Pancreas (tissue), 10 donors: ENCODE measurements around the gene CTCFL. TPM values are rescaled to one million over a fixed set of nuclear protein-coding genes. Genes with fewer than 3 reads are reported as not detected.

Experiments
- ATAC-seq, 4 donors: fragments of 200-7000 bp; cut with Tn5 transposase; one replicate each; pipeline versions ENCODE4 v1.8.0 to v1.9.1; 2020; ENCODE audit warnings: mild to moderate bottlenecking in 4 of 4, moderate library complexity in 4 of 4
- DNase-seq, 6 donors: peaks; one replicate each; pipeline ENCODE4 v3.0.0-alpha.2; 2020
- FAIRE-seq: peaks from 2 replicates; lab custom pipeline; 2012; peaks lifted over from hg19 to GRCh38; lab: Jason Lieb, UNC
- H3K27ac ChIP-seq, 4 donors: fragments of 200-600 bp; sonication (generic); 1 replicate in 3 of 4; 2 replicates in 1 of 4; pipeline versions ENCODE4 v1.5.0 to v1.8.0; 2020
- H3K27me3 ChIP-seq, 4 donors: fragments of 200-600 bp; one replicate each; pipeline ENCODE4 v1.8.0; 2021
- H3K36me3 ChIP-seq, 3 donors: fragments of 200-600 bp; sonication (generic) in 1 of 3; one replicate each; pipeline versions ENCODE4 v1.5.0 to v1.8.0; 2020 to 2021
- H3K4me1 ChIP-seq, 3 donors: fragments of 200-600 bp; one replicate each; pipeline ENCODE4 v1.8.0; 2021
- H3K4me3 ChIP-seq, 4 donors: fragments of 200-600 bp; sonication (generic) in 2 of 4; one replicate each; pipeline versions ENCODE4 v1.5.0 to v1.8.0; 2020 to 2021
- H3K9me3 ChIP-seq, 4 donors: fragments of 200-600 bp; one replicate each; pipeline ENCODE4 v1.8.0; 2021
- WGBS, 2 donors: extraction: QIAGEN DNeasy Blood & Tissue Kit; methylation state at CpG; one replicate each; pipeline ENCODE4 v1.1.7; 2013; 5-methylcytosine and 5-hydroxymethylcytosine counted together
- intact Hi-C, 3 donors: fragments of 100-400 bp; cut with DNase I; formaldehyde crosslinking; loops; one replicate each; pipeline versions ENCODE4 v1.11.1 to v1.14.2; 2022
- polyA plus RNA-seq, 2 donors: library from polyadenylated mRNA; stranded (reverse); fragments of 200-250 nt; gene quantifications; one replicate each; pipeline ENCODE4 v1.2.3, GENCODE V29; 2013
- total RNA-seq, 6 donors: library from RNA; stranded (reverse); fragmentation: NEBNext Ultra II Directional in 4 of 6; extraction: Animal tissue kit (Norgen Biotek cat#: 25700) in 4 of 6; gene quantifications; one replicate each; pipeline versions ENCODE4 v1.2.1 to v1.2.4, GENCODE V29; 2021 to 2023
- TF ChIP-seq, protein P1 (sequence below), 4 donors: fragments of 200-600 bp; sonication (generic) in 3 of 4; IDR thresholded peaks; one replicate each; pipeline versions ENCODE4 v1.5.0 to v1.8.0; 2021; ENCODE audit warnings: antibody characterized with exemption in 4 of 4
- donor health status: healthy with polysubstance abuse.
- donor health status: DM: no; HTN: no; CAD: no; lungs with moderate emphysema.
- donor health status: DM: no; HTN: no; CAD: no.
- donor health status: control.
- donor health status: control.
- donor health status: Bipolar disorder and iron deficiency.
- donor health status: DM: yes; HTN: yes; CAD: no.
- donor health status: DM: no; HTN: no; CAD: no.
- donor health status: DM: no; HTN: no; CAD: no.
- donor health status: DM: yes; HTN: yes; CAD: no.

The CTCFL gene
- total and polyA plus RNA-seq, 8 donors = 0.16 TPM; not detected in 7

DNA sequence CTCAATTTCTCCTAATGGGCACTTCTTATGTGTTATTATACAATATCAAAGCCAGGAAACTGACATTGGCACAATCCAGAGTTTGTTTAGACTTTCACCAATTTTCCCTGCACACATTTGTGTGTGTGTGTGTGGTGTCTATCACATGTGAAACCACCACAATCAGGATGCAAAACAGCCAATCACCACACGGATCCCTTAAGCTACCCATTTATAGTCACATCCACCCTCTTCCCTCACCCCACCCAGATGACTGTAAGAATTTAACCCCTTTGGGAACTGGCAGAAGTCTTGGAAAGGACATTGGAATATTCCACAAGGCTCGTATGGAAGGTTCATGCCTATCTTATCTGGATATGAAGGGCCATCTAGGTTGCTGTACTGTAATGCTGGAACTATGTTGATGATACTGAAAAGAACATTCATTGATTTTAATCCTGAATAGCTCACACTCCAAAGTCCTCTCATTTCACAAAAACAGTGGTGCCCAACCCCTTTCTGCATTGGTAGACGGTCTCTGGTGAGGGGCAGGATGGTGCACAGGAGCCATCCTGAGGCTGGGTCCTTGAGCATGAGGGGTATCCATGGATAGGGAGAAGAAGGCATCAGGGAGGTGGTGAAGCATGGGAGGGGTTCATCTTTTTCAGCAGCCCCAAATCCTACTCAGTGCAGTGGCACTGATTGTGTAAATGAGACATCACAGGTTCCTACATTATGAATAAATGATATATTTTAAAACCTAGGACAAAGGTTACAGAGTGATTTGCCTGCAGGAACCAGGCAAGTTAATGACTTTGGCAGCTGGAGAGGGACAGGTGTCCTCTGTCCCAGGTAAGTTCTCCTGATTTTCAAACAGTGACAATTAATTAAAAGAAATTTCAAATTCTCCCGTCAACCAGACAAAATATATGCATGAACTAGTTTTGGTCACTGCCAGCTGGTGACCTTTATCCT, 12.1 kb upstream of the CTCFL start:
- FAIRE-seq = no peak
- no peak for DNase-seq
- Histone ChIP-seq H3K27me3 (no peaks in the 10 kb centered on the region), H3K4me1 (no peaks in the 10 kb centered on the region), H3K9me3 (no peaks in the 10 kb centered on the region), H3K27ac (no peak overlapping the region), H3K36me3 (no peaks in the 10 kb centered on the region), H3K4me3 (no peak overlapping the region)
- ATAC-seq = no peak
- intact Hi-C loops = no loop called here
- WGBS, 2 donors = 46 to 55% methylated on average over 4 of the region's 4 CpGs
- TF ChIP-seq, protein P1, sequence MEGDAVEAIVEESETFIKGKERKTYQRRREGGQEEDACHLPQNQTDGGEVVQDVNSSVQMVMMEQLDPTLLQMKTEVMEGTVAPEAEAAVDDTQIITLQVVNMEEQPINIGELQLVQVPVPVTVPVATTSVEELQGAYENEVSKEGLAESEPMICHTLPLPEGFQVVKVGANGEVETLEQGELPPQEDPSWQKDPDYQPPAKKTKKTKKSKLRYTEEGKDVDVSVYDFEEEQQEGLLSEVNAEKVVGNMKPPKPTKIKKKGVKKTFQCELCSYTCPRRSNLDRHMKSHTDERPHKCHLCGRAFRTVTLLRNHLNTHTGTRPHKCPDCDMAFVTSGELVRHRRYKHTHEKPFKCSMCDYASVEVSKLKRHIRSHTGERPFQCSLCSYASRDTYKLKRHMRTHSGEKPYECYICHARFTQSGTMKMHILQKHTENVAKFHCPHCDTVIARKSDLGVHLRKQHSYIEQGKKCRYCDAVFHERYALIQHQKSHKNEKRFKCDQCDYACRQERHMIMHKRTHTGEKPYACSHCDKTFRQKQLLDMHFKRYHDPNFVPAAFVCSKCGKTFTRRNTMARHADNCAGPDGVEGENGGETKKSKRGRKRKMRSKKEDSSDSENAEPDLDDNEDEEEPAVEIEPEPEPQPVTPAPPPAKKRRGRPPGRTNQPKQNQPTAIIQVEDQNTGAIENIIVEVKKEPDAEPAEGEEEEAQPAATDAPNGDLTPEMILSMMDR (IDR thresholded peaks at IDR 0.05) = no peak

DNA sequence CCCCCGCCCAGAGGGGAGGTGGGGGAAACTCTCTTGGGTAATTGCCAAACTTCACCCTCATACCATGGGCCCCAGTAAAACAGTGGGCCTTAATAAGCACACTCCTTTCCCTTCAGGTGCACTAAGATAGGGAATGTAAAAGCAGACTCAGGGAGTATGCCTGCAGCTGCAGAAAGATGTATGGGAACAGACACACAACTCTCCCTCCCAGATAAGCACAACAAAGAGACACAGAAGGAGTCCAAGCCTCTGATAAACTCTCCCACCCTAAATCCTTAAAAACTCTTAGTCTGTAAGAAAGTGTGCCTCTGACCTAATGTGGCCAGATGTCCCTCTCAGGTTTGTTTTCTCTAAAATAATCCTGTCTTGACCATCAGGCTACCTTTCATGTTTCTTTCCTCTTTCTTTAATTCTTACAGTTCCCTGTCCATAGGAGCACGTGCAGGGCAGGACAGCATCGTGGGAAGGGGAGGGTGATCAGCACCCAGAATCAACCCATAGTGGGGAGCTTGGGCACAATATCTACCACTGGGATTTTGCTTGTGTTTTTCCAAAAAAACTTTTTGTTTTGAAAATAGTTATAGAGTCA, 11.3 kb upstream of the CTCFL start:
- intact Hi-C loops = no loop called here
- Histone ChIP-seq H3K9me3 (no peaks in the 10 kb centered on the region), H3K27me3 (no peaks in the 10 kb centered on the region), H3K4me1 (no peaks in the 10 kb centered on the region), H3K4me3 (no peak overlapping the region), H3K36me3 (no peaks in the 10 kb centered on the region), H3K27ac (no peak overlapping the region)
- no peak for DNase-seq
- no peak for ATAC-seq
- no peak for FAIRE-seq
- 53 to 74% methylated on average over 3 of the region's 3 CpGs for WGBS, 2 donors
- TF ChIP-seq, protein P1 (IDR thresholded peaks at IDR 0.05) = no peak

DNA sequence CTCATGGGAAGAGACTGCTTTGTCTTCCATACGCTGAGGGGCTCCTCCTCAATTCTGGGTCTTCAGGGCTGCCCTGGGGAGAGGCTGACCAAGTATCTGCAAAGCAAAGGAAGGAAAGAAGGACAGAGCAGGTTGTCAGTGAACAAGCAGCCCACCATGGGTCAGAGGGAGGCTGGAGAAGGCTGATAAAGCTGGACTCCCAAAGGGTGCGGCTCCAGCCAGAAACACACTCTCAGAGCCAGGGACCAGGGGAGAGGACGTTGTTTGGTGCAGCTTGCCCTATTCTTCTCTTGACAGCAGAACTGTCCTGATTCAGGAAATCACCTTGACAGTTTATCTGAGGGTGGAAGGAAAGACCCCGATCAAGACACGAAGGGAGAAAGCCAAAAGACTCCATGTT, 10.4 kb upstream of the CTCFL start:
- no peak overlapping the region for H3K27ac ChIP-seq
- 63 to 78% methylated on average over 5 of the region's 5 CpGs for WGBS, 2 donors
- ATAC-seq (no peak), DNase-seq (no peak), FAIRE-seq (no peak)
- TF ChIP-seq, protein P1 (IDR thresholded peaks at IDR 0.05) = no peak
- no peaks in the 10 kb centered on the region for H3K27me3 ChIP-seq
- H3K4me1 ChIP-seq = no peaks in the 10 kb centered on the region
- intact Hi-C loops = no loop called here
- H3K36me3 ChIP-seq = no peaks in the 10 kb centered on the region
- H3K4me3 ChIP-seq = no peak overlapping the region
- no peaks in the 10 kb centered on the region for H3K9me3 ChIP-seq

DNA sequence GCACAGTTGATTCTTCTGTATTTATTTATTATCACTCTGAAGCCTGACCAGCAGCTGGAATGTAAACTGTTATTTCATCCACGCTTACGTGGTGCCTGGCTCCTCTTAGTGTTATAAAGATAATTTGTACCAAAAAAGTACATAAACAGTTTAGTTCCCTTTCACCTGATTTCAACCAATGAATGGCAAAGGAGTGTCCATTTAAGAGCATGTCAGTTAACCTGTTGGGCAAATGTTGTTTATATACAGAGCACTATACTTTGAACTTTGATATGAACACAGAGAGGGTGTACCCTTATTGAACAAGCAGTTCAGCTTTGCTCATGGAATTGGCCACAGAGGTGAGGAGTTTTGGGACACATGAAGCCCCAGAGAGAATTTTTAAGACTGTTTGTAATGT, 7.2 kb upstream of the CTCFL start:
- ATAC-seq = no peak
- WGBS, 2 donors = 82 to 90% methylated on average over 2 of the region's 2 CpGs

More for the DNA sequence above, 7.2 kb upstream of the CTCFL start:
- intact Hi-C loops = no loop called here
- Histone ChIP-seq H3K27me3 (no peaks in the 10 kb centered on the region), H3K36me3 (no peaks in the 10 kb centered on the region), H3K27ac (no peak overlapping the region), H3K4me3 (no peak overlapping the region), H3K9me3 (no peaks in the 10 kb centered on the region), H3K4me1 (no peaks in the 10 kb centered on the region)
- TF ChIP-seq, protein P1 (IDR thresholded peaks at IDR 0.05) = no peak
- FAIRE-seq = no peak
- DNase-seq = no peak
